HepG2 (cell line): Measurements from ENCODE around the gene VNN1. TPM values are rescaled to one million over a fixed set of nuclear protein-coding genes. Genes with fewer than 3 reads are reported as not detected.
"Not testable (repeated sequence)": the region's sequence is repeated elsewhere in the genome, so short reads cannot be mapped to it uniquely, and the experiment has no call there.

Source experiments
- ATAC-seq: fragments of 200-7000 bp; cut with Tn5 transposase; 3 replicates; pipeline ENCODE4 v1.9.1; 2020; ENCODE audit warnings: mild to moderate bottlenecking, moderate library complexity
- BruUV-seq: library from RNA; stranded (reverse); fragments of 400-500 nt; replicated peaks from 2 replicates; lab custom pipeline; 2021; lab: Mats Ljungman, UMichigan
- CTCF ChIA-PET: fragments of 300-600 bp; formaldehyde crosslinking; extraction: SDS; loops from one replicate; lab custom pipeline; 2021; ENCODE audit warnings: low total read pairs, inconsistent platforms, low intra/inter-chr PET ratio; lab: Yijun Ruan, JAX
- POLR2A ChIA-PET: fragments of 350-600 bp; sonication (Branson Sonifier 250); formaldehyde crosslinking; loops from one replicate; lab custom pipeline; 2020; ENCODE audit warnings: antibody characterized with exemption, inconsistent platforms; lab: Yijun Ruan, JAX
- DNase-seq: peaks from one replicate; pipeline ENCODE4 v3.0.0-alpha.2; 2015; ENCODE audit warnings: low spot score
- FAIRE-seq: peaks from 3 replicates; lab custom pipeline; 2011; peaks lifted over from hg19 to GRCh38; lab: Jason Lieb, UNC
- H2AFZ ChIP-seq: one replicate; pipeline ENCODE4 v1.6.1; 2011; ENCODE audit warnings: low read length, inconsistent platforms
- H3K27ac ChIP-seq: fragments of 300-600 bp; 3 replicates; pipeline ENCODE4 v1.8.0; 2011; ENCODE audit warnings: mixed run types, mild to moderate bottlenecking, mixed read lengths, low read length, inconsistent platforms; ENCODE audit not compliant: insufficient read depth; ENCODE audit errors: extremely low read length
- H3K27me3 ChIP-seq, 2 experiments: fragments of 200-600 bp in 1 of 2; 2 replicates in 1 of 2; 3 replicates in 1 of 2; pipeline versions ENCODE4 v1.6.0 to v1.8.0; 2011; ENCODE audit warnings: low read length in 2 of 2, mild to moderate bottlenecking in 2 of 2, moderate library complexity in 2 of 2, inconsistent platforms in 1 of 2; ENCODE audit not compliant: insufficient read depth in 2 of 2, control insufficient read depth in 1 of 2
- H3K36me3 ChIP-seq, 2 experiments: fragments of 200-600 bp in 1 of 2; replicated peaks in 1 of 2; 2 replicates in 1 of 2; 3 replicates in 1 of 2; pipeline versions ENCODE4 v1.5.1 to v1.8.0; 2011; ENCODE audit warnings: low read length in 2 of 2, inconsistent platforms in 1 of 2; ENCODE audit not compliant: insufficient read depth in 2 of 2, control insufficient read depth in 1 of 2
- H3K4me1 ChIP-seq: 2 replicates; pipeline ENCODE4 v1.5.1; 2012; ENCODE audit warnings: low read length, inconsistent platforms; ENCODE audit not compliant: insufficient read depth
- H3K4me2 ChIP-seq: 2 replicates; pipeline ENCODE4 v1.6.0; 2011; ENCODE audit warnings: low read depth, low read length, inconsistent platforms
- H3K4me3 ChIP-seq, 3 experiments: fragments of 200-600 bp in 1 of 3; sonication (generic), shearing (Covaris generic) in 1 of 3; replicated peaks in 1 of 3; 2 replicates each; pipeline ENCODE4 v1.5.1; 2011 to 2016; ENCODE audit warnings: low read length in 3 of 3, inconsistent platforms in 2 of 3, low read depth in 2 of 3, mild to moderate bottlenecking in 2 of 3, control low read depth in 1 of 3, mixed read lengths in 1 of 3; ENCODE audit not compliant: insufficient read depth in 1 of 3
- H3K79me2 ChIP-seq: one replicate; pipeline ENCODE4 v1.6.1; 2011; ENCODE audit warnings: low read length, inconsistent platforms; ENCODE audit not compliant: insufficient read depth
- H3K9ac ChIP-seq: 2 replicates; pipeline ENCODE4 v1.6.0; 2011; ENCODE audit warnings: mild to moderate bottlenecking, low read depth, low read length, inconsistent platforms; ENCODE audit not compliant: insufficient read depth
- H3K9me3 ChIP-seq: 2 replicates; pipeline ENCODE4 v1.5.1; 2012; ENCODE audit warnings: mild to moderate bottlenecking, low read length
- H4K20me1 ChIP-seq: 2 replicates; pipeline ENCODE4 v1.6.0; 2011; ENCODE audit warnings: inconsistent platforms, mild to moderate bottlenecking, low read length, moderate library complexity; ENCODE audit not compliant: insufficient read depth
- FOXA3 ChIP-seq: IDR thresholded peaks from 2 replicates; pipeline ENCODE4 v1.6.1; 2016; ENCODE audit warnings: missing genetic modification reagents, missing compliant biosample characterization
- GATAD2A ChIP-seq: IDR thresholded peaks from 2 replicates; pipeline ENCODE4 v1.6.1; 2016
- POGZ ChIP-seq: sonication (generic); formaldehyde crosslinking; IDR thresholded peaks from 2 replicates; pipeline ENCODE4 v1.4.0; 2020; ENCODE audit warnings: mild to moderate bottlenecking, missing genetic modification reagents
- ZNF292 ChIP-seq: sonication (generic); formaldehyde crosslinking; IDR thresholded peaks from 2 replicates; pipeline ENCODE4 v1.8.1; 2022; ENCODE audit warnings: mild to moderate bottlenecking, low read depth, missing genetic modification reagents, borderline replicate concordance
- ZNF317 ChIP-seq: sonication (generic); formaldehyde crosslinking; IDR thresholded peaks from 2 replicates; pipeline ENCODE4 v1.5.0; 2020; ENCODE audit warnings: mild to moderate bottlenecking, missing genetic modification reagents
- ZNF510 ChIP-seq: sonication (generic); formaldehyde crosslinking; IDR thresholded peaks from 2 replicates; pipeline ENCODE4 v1.4.0; 2020; ENCODE audit warnings: low read depth, mild to moderate bottlenecking, missing genetic modification reagents
- ZNF574 ChIP-seq: sonication (generic); formaldehyde crosslinking; IDR thresholded peaks from 2 replicates; pipeline ENCODE4 v1.4.0; 2020; ENCODE audit warnings: missing genetic modification reagents
- ZNF776 ChIP-seq: sonication (generic); formaldehyde crosslinking; IDR thresholded peaks from 2 replicates; pipeline ENCODE4 v1.4.0; 2020; ENCODE audit warnings: mild to moderate bottlenecking, missing genetic modification reagents
- ZNF782 ChIP-seq: sonication (generic); formaldehyde crosslinking; IDR thresholded peaks from 2 replicates; pipeline ENCODE4 v1.4.0; 2020; ENCODE audit warnings: missing genetic modification reagents, mild to moderate bottlenecking, borderline replicate concordance
- ZNF790 ChIP-seq: sonication (generic); formaldehyde crosslinking; IDR thresholded peaks from 2 replicates; pipeline ENCODE4 v1.8.0; 2022; ENCODE audit warnings: missing genetic modification reagents, mild to moderate bottlenecking, borderline replicate concordance
- WGBS: methylation state at CpG from one replicate; pipeline ENCODE4 v1.1.6; 2017; ENCODE audit warnings: low lambda C conversion rate; 5-methylcytosine and 5-hydroxymethylcytosine counted together
- in situ Hi-C: cut with HindIII; loops from 2 replicates; pipeline ENCODE4 v1.10.0; 2017; ENCODE audit warnings: low pct_unique_long_range_greater_than_20kb; ENCODE audit not compliant: extremely low pct_ligation_motif_present
- intact Hi-C: fragments of 100-400 bp; cut with micrococcal nuclease; formaldehyde crosslinking; loops from one replicate; pipeline ENCODE4 v1.10.0; 2022; ENCODE audit not compliant: unreplicated experiment
- polyA plus RNA-seq, 8 experiments: library from polyadenylated mRNA; depleted of rRNA in 3 of 8; stranded (reverse) in 7 of 8; unstranded in 1 of 8; fragments of >200 nt; fragmentation: Illumina TruSeq in 4 of 8; extraction: Trizol in 4 of 8; gene quantifications; 2 replicates each; pipeline versions ENCODE4 v1.2.1 to v1.2.3, GENCODE V29; 2011 to 2016; ENCODE audit warnings: low read depth in 4 of 8, missing spikeins in 1 of 8, mixed read lengths in 1 of 8; ENCODE audit not compliant: insufficient read depth in 1 of 8
- total RNA-seq, 5 experiments: library from RNA; depleted of rRNA; stranded (reverse); fragments of >200 nt; fragmentation: Illumina TruSeq; extraction: Trizol; gene quantifications; 2 replicates each; pipeline ENCODE4 v1.2.3, GENCODE V29; 2016; ENCODE audit warnings: low read depth in 1 of 5

The VNN1 gene
- total and polyA plus RNA-seq, 2 of the 13 experiments (the other 11 are each of a cell fraction or from before 2014, with no cell fraction given) = 0.62 to 4.0 TPM

GRCh38 chr6:132635288-132635687, 78.6 kb downstream of the VNN1 start:
- H3K27ac ChIP-seq, H3K36me3 ChIP-seq, H3K9me3 ChIP-seq, H3K9ac ChIP-seq, DNase-seq, H2AFZ ChIP-seq, H4K20me1 ChIP-seq, H3K27me3 ChIP-seq, BruUV-seq, CTCF ChIA-PET, intact Hi-C loops, in situ Hi-C loops, FAIRE-seq, H3K79me2 ChIP-seq: not testable (repeated sequence)
- TF ChIP-seq ZNF292 (0 out of 2 replicates have a peak, but pooled peaks have one; percentile 48), ZNF574 (CRISPR knock-in tag) (0 out of 2 replicates have a peak, but pooled peaks have one; percentile 7), ZNF317 (CRISPR knock-in tag) (peak; percentile 47; the same call in 1 of the 2 replicates), POGZ (CRISPR knock-in tag) (0 out of 2 replicates have a peak, but pooled peaks have one; percentile 11), GATAD2A (CRISPR knock-in tag) (0 out of 2 replicates have a peak, but pooled peaks have one; percentile 8), ZNF782 (CRISPR knock-in tag) (peak; percentile 24; the same call in 1 of the 2 replicates), ZNF776 (CRISPR knock-in tag) (0 out of 2 replicates have a peak, but pooled peaks have one; percentile 34), ZNF510 (CRISPR knock-in tag) (0 out of 2 replicates have a peak, but pooled peaks have one; percentile 39), FOXA3 (CRISPR knock-in tag) (0 out of 2 replicates have a peak, but pooled peaks have one; percentile 4), ZNF790 (CRISPR knock-in tag) (0 out of 2 replicates have a peak, but pooled peaks have one; percentile 15)
- ATAC-seq = peak; percentile 95
- H3K4me2 ChIP-seq = peak overlapping the region; percentile 76
- peaks cover 20% of the 10 kb centered on the region for H3K4me1 ChIP-seq
- peak overlapping the region in 1 of 3 experiments; percentile 54; a peak in 1 of 6 replicates for H3K4me3 ChIP-seq
- 6% methylated on average over 3 of the region's 3 CpGs for WGBS
- POLR2A ChIA-PET = interaction anchor here (1.1 kb wide), 1 partner anchor 179 kb away, joined by 4 read pairs; the partner anchor contains the start of gene RPS12
